ENCODE results near the gene CKLF.

GRCh38 chr16:66553223-66553622, 847 bp downstream of the CKLF start:
- TF ChIP-seq POLR2A (IDR thresholded peaks at IDR 0.05) (no peak), CTCF (IDR thresholded peaks at IDR 0.05) (no peak)

All from lower leg skin (tissue), 3 donors.